ENCODE data around the gene RGS8. TPM values are rescaled to one million over a fixed set of nuclear protein-coding genes. Genes with fewer than 3 reads are reported as not detected.

The RGS8 gene
- total RNA-seq, 1 donor from 2014 or later = 0.17 TPM

GRCh38 chr1:182709855-182710254 lies 25.5 kb upstream of the RGS8 start:
- H3K36me3 Mint-ChIP-seq (ENCODE audit: low read depth) = no peaks in the 10 kb centered on the region
- H3K27me3 Mint-ChIP-seq (ENCODE audit: low read depth) = peaks cover 2% of the 10 kb centered on the region
- H3K4me1 Mint-ChIP-seq (ENCODE audit: low read depth) = peaks cover 3% of the 10 kb centered on the region
- no peak for TF ChIP-seq CTCF (IDR thresholded peaks at IDR 0.05)
- no peak overlapping the region for H3K27ac Mint-ChIP-seq (ENCODE audit: unreplicated experiment)
- no peaks in the 10 kb centered on the region for H3K9me3 Mint-ChIP-seq (ENCODE audit: low read depth)
- no peak for DNase-seq (ENCODE audit: low spot score)
- no peak overlapping the region for H3K4me3 Mint-ChIP-seq (ENCODE audit: unreplicated experiment)

- H3K9me3 Mint-ChIP-seq (ENCODE audit: low read depth) = no peaks in the 10 kb centered on the region
- H3K27me3 Mint-ChIP-seq (ENCODE audit: low read depth) = peaks cover 2% of the 10 kb centered on the region
- DNase-seq (ENCODE audit: low spot score) = no peak
- no peak overlapping the region for H3K4me3 Mint-ChIP-seq (ENCODE audit: unreplicated experiment)
- no peak overlapping the region for H3K27ac Mint-ChIP-seq (ENCODE audit: unreplicated experiment)
- TF ChIP-seq CTCF (IDR thresholded peaks at IDR 0.05) = no peak
- H3K4me1 Mint-ChIP-seq (ENCODE audit: low read depth) = peaks cover 3% of the 10 kb centered on the region
- no peaks in the 10 kb centered on the region for H3K36me3 Mint-ChIP-seq (ENCODE audit: low read depth)
Observed at GRCh38 chr1:182709225-182709764, 24.9 kb upstream of the RGS8 start.

- Mint-ChIP-seq H3K4me1 (ENCODE audit: low read depth) (peaks cover 3% of the 10 kb centered on the region), H3K27me3 (ENCODE audit: low read depth) (no peaks in the 10 kb centered on the region), H3K4me3 (ENCODE audit: unreplicated experiment) (no peak overlapping the region), H3K27ac (ENCODE audit: unreplicated experiment) (no peak overlapping the region), H3K36me3 (ENCODE audit: low read depth) (no peaks in the 10 kb centered on the region), H3K9me3 (ENCODE audit: low read depth) (no peaks in the 10 kb centered on the region)
- TF ChIP-seq CTCF (IDR thresholded peaks at IDR 0.05) = no peak
- DNase-seq (ENCODE audit: low spot score) = no peak
Observed at GRCh38 chr1:182707122-182707521, 22.7 kb upstream of the RGS8 start.

GRCh38 chr1:182704677-182705076 lies 20.3 kb upstream of the RGS8 start:
- Mint-ChIP-seq H3K27ac (ENCODE audit: unreplicated experiment) (no peak overlapping the region), H3K4me1 (ENCODE audit: low read depth) (peaks cover 13% of the 10 kb centered on the region), H3K27me3 (ENCODE audit: low read depth) (no peaks in the 10 kb centered on the region), H3K36me3 (ENCODE audit: low read depth) (no peaks in the 10 kb centered on the region), H3K4me3 (ENCODE audit: unreplicated experiment) (no peak overlapping the region), H3K9me3 (ENCODE audit: low read depth) (no peaks in the 10 kb centered on the region)
- DNase-seq (ENCODE audit: low spot score) = no peak
- no peak for TF ChIP-seq CTCF (IDR thresholded peaks at IDR 0.05)

- no peak overlapping the region for H3K4me3 Mint-ChIP-seq (ENCODE audit: unreplicated experiment)
- DNase-seq (ENCODE audit: low spot score) = no peak
- peaks cover 24% of the 10 kb centered on the region for H3K4me1 Mint-ChIP-seq (ENCODE audit: low read depth)
- no peak overlapping the region for H3K27ac Mint-ChIP-seq (ENCODE audit: unreplicated experiment)
- H3K9me3 Mint-ChIP-seq (ENCODE audit: low read depth) = no peaks in the 10 kb centered on the region
- no peaks in the 10 kb centered on the region for H3K36me3 Mint-ChIP-seq (ENCODE audit: low read depth)
- no peaks in the 10 kb centered on the region for H3K27me3 Mint-ChIP-seq (ENCODE audit: low read depth)
- no peak for TF ChIP-seq CTCF (IDR thresholded peaks at IDR 0.05)
Observed at GRCh38 chr1:182703539-182703938, 19.2 kb upstream of the RGS8 start.
